Sigmoid colon (tissue), 7 donors: Measurements from ENCODE around the gene KRTAP10-4. TPM values are rescaled to one million over a fixed set of nuclear protein-coding genes. Genes with fewer than 3 reads are reported as not detected.

ENCODE experiments used
- DNase-seq: peaks from one replicate; pipeline ENCODE4 v3.0.0-alpha.2; 2019
- H3K27ac ChIP-seq, 4 donors: fragments of 200-600 bp; sonication (generic); one replicate each; pipeline ENCODE4 v1.5.1; 2016 to 2019; ENCODE audit warnings: mild to moderate bottlenecking in 1 of 4
- H3K27me3 ChIP-seq, 3 donors: fragments of 200-600 bp; sonication (generic); one replicate each; pipeline ENCODE4 v1.5.1; 2019; ENCODE audit warnings: mild to moderate bottlenecking in 1 of 3
- H3K36me3 ChIP-seq, 4 donors: fragments of 200-600 bp; sonication (generic); one replicate each; pipeline ENCODE4 v1.5.1; 2016 to 2019
- H3K4me1 ChIP-seq, 4 donors: fragments of 200-600 bp; sonication (generic); one replicate each; pipeline ENCODE4 v1.5.1; 2017 to 2019
- H3K4me3 ChIP-seq, 4 donors: fragments of 200-600 bp; sonication (generic); one replicate each; pipeline ENCODE4 v1.5.1; 2017 to 2019; ENCODE audit warnings: mild to moderate bottlenecking in 2 of 4, moderate library complexity in 1 of 4
- H3K9me3 ChIP-seq, 4 donors: fragments of 200-600 bp in 3 of 4; sonication (generic) in 3 of 4; one replicate each; pipeline versions ENCODE4 v1.5.1 to v1.6.1; 2013 to 2019
- CTCF ChIP-seq, 4 experiments: fragments of 450-650 bp in 3 of 4; fragments of 200-600 bp in 1 of 4; IDR thresholded peaks; one replicate each; pipeline ENCODE4 v1.5.1; 2016 to 2019; ENCODE audit warnings: antibody characterized with exemption in 4 of 4, mild to moderate bottlenecking in 3 of 4, moderate library complexity in 2 of 4
- EP300 ChIP-seq, 4 donors: sonication (generic); formaldehyde crosslinking; IDR thresholded peaks; one replicate each; pipeline ENCODE4 v1.6.1; 2017; ENCODE audit warnings: antibody characterized with exemption in 4 of 4
- POLR2A ChIP-seq, 2 donors: fragments of 450-650 bp; IDR thresholded peaks; one replicate each; pipeline ENCODE4 v1.6.1; 2016; ENCODE audit warnings: antibody characterized with exemption in 2 of 2, mild to moderate bottlenecking in 2 of 2, moderate library complexity in 2 of 2
- POLR2AphosphoS5 ChIP-seq, 4 donors: sonication (generic); formaldehyde crosslinking; IDR thresholded peaks; one replicate each; pipeline ENCODE4 v1.6.1; 2017; ENCODE audit warnings: antibody characterized with exemption in 4 of 4
- WGBS, 2 donors: extraction: QIAGEN DNeasy Blood & Tissue Kit; methylation state at CpG; one replicate each; pipeline ENCODE4 v1.1.7; 2013; 5-methylcytosine and 5-hydroxymethylcytosine counted together
- intact Hi-C: fragments of 100-400 bp; cut with DNase I; formaldehyde crosslinking; loops from one replicate; pipeline ENCODE4 v1.15.1; 2023
- polyA plus RNA-seq, 3 donors: library from polyadenylated mRNA; stranded (reverse); fragments of 200-250 nt; gene quantifications; one replicate each; pipeline ENCODE4 v1.2.3, GENCODE V29; 2013
- total RNA-seq, 4 donors: library from RNA; depleted of rRNA; stranded (reverse); fragments of >200 nt; gene quantifications; one replicate each; pipeline ENCODE4 v1.1.0, GENCODE V29; 2016
- donor health status: healthy with polysubstance abuse.
- donor health status: Bipolar disorder and iron deficiency.
- donor health status: healthy.

Gene KRTAP10-4
- total and polyA plus RNA-seq, 7 donors: not detected

GRCh38 chr21:44542716-44543115, 30.8 kb upstream of the KRTAP10-4 start:
- H3K27ac ChIP-seq: no peak overlapping the region
- peaks cover 0 to 17% (median 3%) of the 10 kb centered on the region in 4 donors for H3K9me3 ChIP-seq
- intact Hi-C loops: no loop called here
- no peak for TF ChIP-seq EP300 (IDR thresholded peaks at IDR 0.05)
- WGBS, 2 donors: 89% methylated on average over 1 of the region's 1 CpG
- H3K36me3 ChIP-seq: no peaks in the 10 kb centered on the region
- H3K27me3 ChIP-seq: peaks cover 0 to 10% (median 0%) of the 10 kb centered on the region in 3 donors
- H3K4me1 ChIP-seq: no peaks in the 10 kb centered on the region
- no peak overlapping the region for H3K4me3 ChIP-seq
- DNase-seq: no peak

GRCh38 chr21:44544566-44544965, 29.0 kb upstream of the KRTAP10-4 start:
- TF ChIP-seq EP300 (IDR thresholded peaks at IDR 0.05): no peak
- TF ChIP-seq POLR2A (IDR thresholded peaks at IDR 0.05): no peak
- TF ChIP-seq CTCF (IDR thresholded peaks at IDR 0.05): no peak
- no peak for TF ChIP-seq POLR2AphosphoS5 (IDR thresholded peaks at IDR 0.05)
- Histone ChIP-seq H3K4me1 (peaks cover 0 to 7% (median 4%) of the 10 kb centered on the region in 4 donors), H3K36me3 (no peaks in the 10 kb centered on the region), H3K27ac (no peak overlapping the region), H3K9me3 (peaks cover 0 to 17% (median 3%) of the 10 kb centered on the region in 4 donors), H3K4me3 (no peak overlapping the region), H3K27me3 (peaks cover 0 to 13% (median 0%) of the 10 kb centered on the region in 3 donors)
- 74 to 76% methylated on average over 3 of the region's 3 CpGs for WGBS, 2 donors
- intact Hi-C loops: no loop called here
- no peak for DNase-seq

- H3K27me3 ChIP-seq: peaks cover 0 to 30% (median 0%) of the 10 kb centered on the region in 3 donors
- intact Hi-C loops: no loop called here
- H3K4me1 ChIP-seq: peaks cover 0 to 7% (median 4%) of the 10 kb centered on the region in 4 donors
- H3K27ac ChIP-seq: no peak overlapping the region
- peaks cover 0 to 10% (median 0%) of the 10 kb centered on the region in 4 donors for H3K9me3 ChIP-seq
- no peak for DNase-seq
- no peaks in the 10 kb centered on the region for H3K36me3 ChIP-seq
- TF ChIP-seq POLR2AphosphoS5 (IDR thresholded peaks at IDR 0.05) (no peak), POLR2A (IDR thresholded peaks at IDR 0.05) (no peak), CTCF (IDR thresholded peaks at IDR 0.05) (no peak), EP300 (IDR thresholded peaks at IDR 0.05) (no peak)
- no peak overlapping the region for H3K4me3 ChIP-seq
- WGBS, 2 donors: 43 to 46% methylated on average over 5 of the region's 5 CpGs
These were observed 25.7 kb upstream of the KRTAP10-4 start for GRCh38 chr21:44547656-44548331.

GRCh38 chr21:44548381-44548780, 25.1 kb upstream of the KRTAP10-4 start:
- 76 to 81% methylated on average over 13 of the region's 13 CpGs for WGBS, 2 donors
- H3K27ac ChIP-seq: no peak overlapping the region
- H3K4me1 ChIP-seq: peaks cover 0 to 7% (median 4%) of the 10 kb centered on the region in 4 donors
- H3K36me3 ChIP-seq: no peaks in the 10 kb centered on the region
- H3K4me3 ChIP-seq: no peak overlapping the region
- intact Hi-C loops: no loop called here
- no peak for DNase-seq
- H3K27me3 ChIP-seq: peaks cover 0 to 30% (median 0%) of the 10 kb centered on the region in 3 donors
- peaks cover 0 to 8% (median 0%) of the 10 kb centered on the region in 4 donors for H3K9me3 ChIP-seq
- TF ChIP-seq CTCF (IDR thresholded peaks at IDR 0.05) (no peak), EP300 (IDR thresholded peaks at IDR 0.05) (no peak), POLR2A (IDR thresholded peaks at IDR 0.05) (no peak), POLR2AphosphoS5 (IDR thresholded peaks at IDR 0.05) (no peak)

GRCh38 chr21:44548922-44549321, 24.6 kb upstream of the KRTAP10-4 start:
- no peaks in the 10 kb centered on the region for H3K36me3 ChIP-seq
- H3K4me3 ChIP-seq: no peak overlapping the region
- no peak for TF ChIP-seq CTCF (IDR thresholded peaks at IDR 0.05)
- no peak for TF ChIP-seq POLR2AphosphoS5 (IDR thresholded peaks at IDR 0.05)
- no peak for TF ChIP-seq EP300 (IDR thresholded peaks at IDR 0.05)
- TF ChIP-seq POLR2A (IDR thresholded peaks at IDR 0.05): no peak
- 36 to 42% methylated on average over 14 of the region's 14 CpGs for WGBS, 2 donors
- H3K4me1 ChIP-seq: peaks cover 0 to 7% (median 4%) of the 10 kb centered on the region in 4 donors
- intact Hi-C loops: no loop called here
- H3K9me3 ChIP-seq: peaks cover 0 to 6% (median 0%) of the 10 kb centered on the region in 4 donors
- no peak overlapping the region for H3K27ac ChIP-seq
- H3K27me3 ChIP-seq: peaks cover 0 to 30% (median 0%) of the 10 kb centered on the region in 3 donors
- no peak for DNase-seq
